ENCODE data around the gene NEK7.
A peak's percentile ranks its signal among the peaks of the same experiment; 100 is the strongest.
"Not testable (repeated sequence)": the region's sequence is repeated elsewhere in the genome, so short reads cannot be mapped to it uniquely, and the experiment has no call there.

Gene NEK7

DNA sequence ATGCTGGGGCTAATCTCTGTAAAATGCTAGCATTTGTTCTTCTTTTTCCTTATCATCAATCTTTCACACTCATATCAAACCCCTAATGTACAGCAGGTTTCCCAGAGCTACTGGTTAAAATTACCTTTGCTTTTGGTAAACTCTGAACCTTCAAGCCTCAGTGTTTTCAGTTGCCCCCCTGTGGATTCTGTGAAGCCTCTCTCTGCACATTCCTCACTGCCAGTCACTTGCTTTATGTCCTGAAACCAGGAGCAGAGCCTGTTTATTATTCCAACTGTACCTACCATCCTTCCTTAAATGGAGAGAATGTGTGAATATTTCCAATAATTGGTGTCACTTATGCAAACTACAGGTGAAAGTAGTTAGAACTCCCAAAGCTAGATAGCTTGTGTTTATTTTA, 134.2 kb downstream of the NEK7 start:
- DNase-seq (ENCODE audit: low spot score): no peak

DNA sequence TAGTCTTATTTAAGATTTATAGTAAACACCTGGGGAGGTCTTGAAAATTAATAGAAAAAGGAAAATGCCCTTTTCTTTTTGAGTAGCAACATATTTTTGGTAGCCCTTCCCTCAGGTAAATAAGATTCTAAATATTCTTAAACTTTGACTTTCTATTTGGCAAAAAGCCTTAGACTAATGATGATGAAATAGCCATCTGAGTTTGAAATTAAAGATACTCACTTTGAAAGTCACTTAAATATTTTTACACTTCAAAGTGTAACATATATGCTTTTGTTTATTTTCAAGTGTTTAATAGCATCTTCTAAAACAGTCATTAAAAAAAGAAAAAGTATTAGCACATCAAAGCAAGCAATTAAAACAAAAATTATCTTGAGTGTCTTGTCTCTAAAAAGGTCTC, 135.1 kb downstream of the NEK7 start:
- no peak for DNase-seq (ENCODE audit: low spot score)

- DNase-seq (ENCODE audit: low spot score): no peak
These were observed 138.4 kb downstream of the NEK7 start for GRCh38 chr1:198295225-198295624.

GRCh38 chr1:198295971-198296370, 139.2 kb downstream of the NEK7 start:
- no peak for DNase-seq (ENCODE audit: low spot score)

DNA sequence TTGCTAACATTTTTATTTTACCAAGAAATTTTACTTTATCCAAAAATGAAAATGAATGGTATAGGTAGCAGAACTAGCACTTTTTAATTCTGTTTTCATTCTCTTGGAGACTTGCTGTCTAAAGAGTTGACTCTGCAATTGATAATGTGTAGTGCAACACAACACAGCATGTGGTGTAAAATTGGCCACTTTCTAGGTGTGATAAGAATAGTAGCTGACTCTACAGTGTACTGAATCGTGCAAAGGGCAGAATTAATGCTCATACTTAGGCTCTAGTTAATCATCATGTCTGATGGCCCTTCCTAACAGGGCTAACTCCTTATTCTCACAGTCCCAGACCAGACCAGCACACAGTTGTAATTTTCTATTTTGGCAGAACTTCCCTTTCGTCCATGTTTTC, 140.5 kb downstream of the NEK7 start:
- DNase-seq (ENCODE audit: low spot score): no peak

- DNase-seq (ENCODE audit: low spot score): no peak
These were observed 141.8 kb downstream of the NEK7 start for GRCh38 chr1:198298640-198299039.

DNA sequence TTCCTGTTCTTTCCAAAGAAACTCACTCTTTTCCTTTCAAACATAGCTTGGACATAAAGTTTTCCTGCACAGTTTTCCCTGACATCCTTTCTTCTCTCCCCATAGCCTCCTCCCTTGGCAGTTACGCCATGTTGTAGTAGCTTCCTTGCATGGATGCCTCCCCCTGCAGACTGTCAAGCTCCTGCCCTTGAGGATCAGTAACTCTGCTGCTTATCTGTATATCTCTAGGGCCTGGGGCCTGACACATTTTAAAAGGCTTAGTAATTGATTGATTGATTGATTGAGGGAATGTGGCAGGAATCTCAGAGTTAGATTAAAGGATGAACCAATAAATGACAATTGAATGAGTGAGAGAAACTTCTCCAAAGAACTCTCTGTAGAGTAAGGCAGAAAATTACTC, 143.7 kb downstream of the NEK7 start:
- no peak for DNase-seq (ENCODE audit: low spot score)

DNA sequence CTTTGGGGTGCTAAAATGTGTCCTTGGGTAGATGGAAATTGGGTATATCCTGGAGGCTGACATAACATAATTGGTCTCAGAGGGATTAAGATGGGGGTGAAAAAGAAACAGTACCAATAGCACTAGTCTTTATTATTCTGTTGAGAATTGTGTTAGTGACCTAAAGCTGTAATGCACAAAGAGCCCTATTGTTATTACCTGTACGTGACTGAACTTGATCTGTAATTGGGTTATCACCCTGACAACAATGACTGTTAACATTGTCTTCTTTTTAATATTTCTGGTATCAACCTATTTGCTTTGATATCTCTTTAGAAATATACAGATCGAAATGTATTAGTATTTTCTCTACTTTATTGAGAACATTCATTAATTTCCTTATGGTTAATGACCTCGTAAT, 147.6 kb downstream of the NEK7 start:
- DNase-seq (ENCODE audit: low spot score): no peak

- DNase-seq (ENCODE audit: low spot score): not testable (repeated sequence)
These were observed 158.0 kb downstream of the NEK7 start for GRCh38 chr1:198314817-198315216.

DNA sequence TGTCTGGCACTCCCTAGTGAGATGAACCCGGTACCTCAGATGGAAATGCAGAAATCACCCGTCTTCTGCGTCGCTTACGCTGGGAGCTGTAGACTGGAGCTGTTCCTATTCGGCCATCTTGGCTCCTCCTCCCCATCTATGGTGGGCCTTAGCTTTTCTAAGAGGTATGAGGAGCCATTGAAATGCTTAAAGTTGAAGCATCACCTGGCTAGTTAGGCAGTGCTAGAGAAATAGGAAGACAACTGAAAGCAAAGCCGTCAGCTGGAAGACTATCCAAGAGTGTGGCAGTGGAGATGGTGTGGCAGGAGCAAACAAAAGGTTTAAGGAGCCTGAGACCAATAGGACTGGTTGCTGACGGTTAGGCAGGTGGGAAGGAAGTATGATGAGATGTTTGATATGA, 158.5 kb downstream of the NEK7 start:
- not testable (repeated sequence) for DNase-seq (ENCODE audit: low spot score)

DNA sequence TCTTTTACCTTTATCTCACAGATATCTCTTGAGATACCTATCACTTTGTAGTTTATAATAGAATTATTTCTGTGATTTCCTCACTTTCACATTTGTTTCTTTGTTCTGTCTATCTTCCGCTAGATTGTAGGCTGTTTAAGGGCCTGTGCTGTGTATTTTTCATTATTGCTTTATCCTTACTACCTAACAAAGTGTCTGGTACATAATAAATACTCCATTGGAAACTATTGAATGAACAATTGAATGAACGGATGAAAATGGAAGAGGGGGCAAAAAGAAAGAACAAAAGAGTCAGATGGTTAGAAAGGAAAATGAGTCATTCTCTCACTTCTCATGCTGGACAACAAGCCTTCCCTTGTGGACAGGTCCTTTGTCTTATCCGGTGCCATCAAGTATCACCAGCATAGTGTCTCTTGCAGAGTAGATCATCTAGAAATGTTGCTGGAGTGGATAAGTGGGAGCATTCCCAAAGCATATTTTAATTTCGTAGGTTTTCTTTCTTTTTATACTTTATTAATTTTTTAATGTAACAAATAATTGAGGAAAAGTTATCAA, 159.8 kb downstream of the NEK7 start:
- DNase-seq (ENCODE audit: low spot score): no peak

GRCh38 chr1:198318085-198318484, 161.3 kb downstream of the NEK7 start:
- DNase-seq (ENCODE audit: low spot score): peak; percentile 24

GRCh38 chr1:198320759-198321158, 164.0 kb downstream of the NEK7 start:
- no peak for DNase-seq (ENCODE audit: low spot score)

DNA sequence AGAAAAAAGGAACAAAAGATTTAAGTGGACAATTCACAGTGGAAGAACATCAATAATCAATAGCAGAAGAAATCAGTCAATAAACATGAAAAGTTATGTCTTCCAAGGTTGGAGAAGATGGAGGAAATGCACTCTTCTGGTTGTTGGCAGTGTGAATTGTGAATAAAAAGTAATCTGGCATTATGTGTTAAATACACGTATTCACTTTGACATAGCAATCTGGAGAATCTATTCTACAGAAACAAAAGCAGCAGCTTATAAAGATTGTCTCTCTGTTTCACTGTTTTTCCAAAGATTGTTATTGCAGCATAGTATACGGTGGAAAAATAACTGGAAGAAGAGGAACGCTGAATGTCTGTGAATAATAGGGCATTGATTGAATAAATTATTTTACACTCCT, 169.4 kb downstream of the NEK7 start:
- DNase-seq (ENCODE audit: low spot score): no peak

DNA sequence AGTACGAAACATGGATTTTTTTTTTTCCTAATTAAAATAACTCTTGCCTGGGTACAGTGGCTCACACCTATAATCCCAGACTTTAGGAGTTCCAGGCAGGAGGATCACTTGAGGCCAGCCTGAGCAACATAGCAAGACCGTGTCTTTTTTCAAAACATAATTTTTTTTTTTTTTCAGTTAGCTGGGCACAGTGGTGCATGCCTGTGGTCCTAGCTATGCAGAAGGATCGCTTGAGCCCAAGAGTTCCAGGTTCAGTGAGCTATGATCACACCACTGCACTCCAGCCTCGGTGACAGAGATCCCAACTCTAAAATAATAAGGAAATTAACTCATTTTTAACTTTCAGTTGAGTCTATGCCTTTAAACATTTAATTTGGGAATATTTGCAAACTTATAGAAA, 170.1 kb downstream of the NEK7 start:
- DNase-seq (ENCODE audit: low spot score): no peak

DNA sequence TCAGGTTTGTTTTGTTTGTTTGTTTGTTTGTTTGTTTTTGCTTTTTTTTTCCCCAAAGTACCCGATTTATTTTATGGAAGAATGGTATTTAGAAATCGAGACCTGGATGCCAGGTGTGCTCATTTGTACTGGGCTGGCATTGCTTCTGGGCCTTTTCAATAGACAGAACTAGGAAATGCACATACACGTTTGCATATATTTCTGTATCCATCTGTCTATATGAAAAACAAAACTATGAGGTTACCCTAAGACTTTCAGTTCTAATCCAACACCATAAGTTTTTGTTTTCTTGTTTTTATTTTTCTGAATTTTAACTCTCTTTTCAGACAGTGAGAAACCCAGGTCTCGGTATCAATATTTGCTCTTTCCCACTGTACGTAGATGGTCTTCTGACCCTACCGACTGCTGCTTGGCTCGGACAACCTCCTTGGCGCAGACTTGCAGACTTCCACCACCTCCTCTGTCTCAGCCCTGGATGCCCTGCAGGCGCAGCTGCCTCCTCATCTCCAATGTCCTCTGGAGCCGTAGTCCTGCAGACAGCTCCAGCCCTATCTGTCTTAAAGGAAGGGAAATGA, 171.7 kb downstream of the NEK7 start:
- DNase-seq (ENCODE audit: low spot score): no peak

- no peak for DNase-seq (ENCODE audit: low spot score)
These were observed 174.3 kb downstream of the NEK7 start for GRCh38 chr1:198330982-198331615.

DNA sequence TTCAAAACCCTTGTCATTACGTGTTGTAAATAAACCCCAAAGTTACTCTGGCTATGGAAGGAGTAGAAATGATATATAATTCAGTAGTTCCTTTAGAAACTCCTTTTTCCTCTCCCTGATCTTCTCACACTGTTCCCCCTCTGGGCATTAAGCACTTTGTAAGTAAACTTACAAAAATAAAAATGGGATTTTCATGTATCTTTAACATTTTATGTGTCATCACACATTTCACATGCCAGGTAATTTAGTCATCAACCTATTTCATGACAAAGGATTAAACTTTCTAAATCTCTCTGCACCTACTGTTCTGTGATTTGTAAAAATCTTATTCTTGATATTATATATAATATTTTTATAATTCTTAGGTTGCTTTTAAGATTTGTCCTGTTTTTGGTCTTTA, 176.9 kb downstream of the NEK7 start:
- no peak for DNase-seq (ENCODE audit: low spot score)

DNA sequence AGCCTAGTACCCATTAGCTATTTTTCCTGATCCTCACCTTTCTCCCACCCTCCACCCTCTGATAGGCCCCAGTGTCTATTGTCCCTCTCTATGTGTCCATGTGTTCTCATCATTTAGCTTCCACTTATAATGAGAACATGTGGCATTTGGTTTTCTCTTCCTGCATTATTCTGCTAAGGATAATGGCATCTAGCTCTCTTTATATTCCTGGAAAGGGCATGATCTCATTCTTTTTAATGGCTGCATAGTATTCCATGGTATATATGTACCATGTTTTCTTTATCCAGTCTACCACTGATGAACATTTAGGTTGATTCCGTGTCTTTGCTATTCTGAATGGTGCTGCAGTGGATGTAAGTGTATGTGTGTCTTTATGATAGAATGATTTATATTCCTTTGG, 178.9 kb downstream of the NEK7 start:
- no peak for DNase-seq (ENCODE audit: low spot score)

DNA sequence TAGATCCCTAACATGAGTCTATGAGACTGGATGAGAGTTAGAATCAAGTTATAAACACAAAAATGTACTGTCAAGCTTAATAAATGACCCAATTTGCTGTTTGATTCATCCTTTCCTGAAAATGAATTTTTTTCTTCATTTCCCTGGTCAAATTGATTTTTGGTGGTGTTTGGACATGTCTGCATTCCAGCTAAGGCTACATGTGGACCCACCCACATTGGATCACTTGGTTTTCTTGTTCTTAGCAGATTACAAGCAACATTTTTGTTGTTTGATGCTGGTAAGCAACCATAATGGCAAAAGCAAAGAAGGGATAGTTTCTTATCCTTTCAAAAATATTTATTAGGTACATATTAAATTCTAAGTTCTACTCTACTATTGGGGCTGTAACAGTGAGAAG, 181.1 kb downstream of the NEK7 start:
- no peak for DNase-seq (ENCODE audit: low spot score)

DNA sequence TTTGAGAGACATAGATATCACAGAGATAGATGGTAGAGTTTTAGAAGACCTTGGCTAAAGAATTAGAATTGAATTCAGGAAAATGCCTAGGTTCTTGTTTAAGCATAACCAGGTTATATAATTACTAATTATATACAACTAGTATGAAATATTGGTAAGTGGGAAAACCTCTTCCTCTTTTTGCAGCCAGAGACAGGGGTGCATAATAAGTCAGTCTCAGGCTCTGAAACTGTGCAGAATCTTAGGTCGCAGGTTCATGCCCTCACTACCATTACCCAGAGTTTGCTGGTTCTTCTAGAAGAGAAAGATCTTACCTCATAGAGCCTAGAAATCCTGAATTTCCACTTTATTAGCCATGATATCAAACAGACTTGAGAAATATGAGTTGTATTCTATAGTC, 183.3 kb downstream of the NEK7 start:
- DNase-seq (ENCODE audit: low spot score): no peak

DNA sequence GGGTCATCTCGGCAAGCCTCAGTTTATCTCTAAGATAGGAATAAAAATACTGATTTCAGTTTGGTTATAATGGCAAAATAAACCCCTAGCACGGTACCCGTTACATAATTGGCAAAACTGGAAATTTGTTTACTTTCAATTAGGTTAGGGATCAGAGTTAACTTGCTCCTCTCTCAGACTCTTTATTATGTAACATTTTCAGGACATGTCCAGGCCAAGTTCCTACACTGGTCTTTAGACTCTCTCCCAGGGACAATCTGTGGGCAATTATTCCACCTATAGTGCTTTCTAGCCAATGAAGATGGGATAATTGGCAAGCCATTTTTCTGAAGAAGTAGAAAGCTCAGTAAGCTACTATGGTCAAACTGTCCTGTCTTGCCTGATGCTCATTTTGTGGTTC, 189.4 kb downstream of the NEK7 start:
- DNase-seq (ENCODE audit: low spot score): no peak

- DNase-seq (ENCODE audit: low spot score): no peak
These were observed 193.7 kb downstream of the NEK7 start for GRCh38 chr1:198350456-198350855.
